Ovary (tissue), 9 donors: ENCODE results near the gene CDH22. TPM values are rescaled to one million over a fixed set of nuclear protein-coding genes. Genes with fewer than 3 reads are reported as not detected.

Source experiments
- DNase-seq, 5 donors: peaks; one replicate each; pipeline ENCODE4 v3.0.0-alpha.2; 2019 to 2020
- H3K27ac ChIP-seq, 2 donors: fragments of 200-600 bp; one replicate each; pipeline versions ENCODE4 v1.5.1 to v1.8.0; 2019 to 2022
- H3K27me3 ChIP-seq: fragments of 200-600 bp; one replicate; pipeline ENCODE4 v1.8.0; 2022
- H3K36me3 ChIP-seq: fragments of 200-600 bp; sonication (generic); one replicate; pipeline ENCODE4 v1.5.1; 2019
- H3K4me1 ChIP-seq: one replicate; pipeline ENCODE4 v1.8.1; 2013; ENCODE audit warnings: mild to moderate bottlenecking, moderate library complexity; ENCODE audit not compliant: insufficient read depth
- H3K4me3 ChIP-seq: fragments of 200-600 bp; sonication (generic); one replicate; pipeline ENCODE4 v1.5.1; 2017
- H3K9me3 ChIP-seq, 2 donors: fragments of 200-600 bp in 1 of 2; sonication (generic) in 1 of 2; one replicate each; pipeline versions ENCODE4 v1.5.1 to v1.8.1; 2013 to 2019; ENCODE audit warnings: mild to moderate bottlenecking in 1 of 2, moderate library complexity in 1 of 2
- CTCF ChIP-seq, 3 donors: fragments of 450-650 bp in 2 of 3; fragments of 200-600 bp in 1 of 3; IDR thresholded peaks; one replicate each; pipeline versions ENCODE4 v1.5.1 to v1.8.0; 2016 to 2022; ENCODE audit warnings: antibody characterized with exemption in 3 of 3, mild to moderate bottlenecking in 1 of 3
- EP300 ChIP-seq: sonication (generic); formaldehyde crosslinking; IDR thresholded peaks from one replicate; pipeline ENCODE4 v1.6.1; 2017; ENCODE audit warnings: antibody characterized with exemption
- POLR2A ChIP-seq: fragments of 450-650 bp; IDR thresholded peaks from one replicate; pipeline ENCODE4 v1.6.1; 2017; ENCODE audit warnings: antibody characterized with exemption, mild to moderate bottlenecking, moderate library complexity
- WGBS, 3 donors: extraction: QIAGEN DNeasy Blood & Tissue Kit in 1 of 3; methylation state at CpG; one replicate each; pipeline versions ENCODE4 v1.1.5 to v1.1.7; 2013 to 2017; 5-methylcytosine and 5-hydroxymethylcytosine counted together
- intact Hi-C, 4 donors: fragments of 100-400 bp; cut with DNase I; formaldehyde crosslinking; loops; one replicate each; pipeline versions ENCODE4 v1.11.0 to v1.15.1; 2022 to 2023
- polyA plus RNA-seq, 2 donors: library from polyadenylated mRNA; stranded (reverse); fragments of 200-250 nt in 1 of 2; fragments of 350-450 nt in 1 of 2; fragmentation: Illumina TruSeq in 1 of 2; extraction: RNeasy Lipid Tissue Mini Kit (QIAGEN cat#74804) in 1 of 2; gene quantifications; one replicate each; pipeline ENCODE4 v1.2.3, GENCODE V29; 2013 to 2014
- total RNA-seq, 7 donors: library from RNA; depleted of rRNA in 2 of 7; stranded (reverse); fragments of >200 nt in 2 of 7; fragmentation: NEBNext Ultra II Directional in 3 of 7; extraction: Animal tissue kit (Norgen Biotek cat#: 25700) in 3 of 7; gene quantifications; one replicate each; pipeline versions ENCODE4 v1.1.0 to v1.2.4, GENCODE V29; 2016 to 2023
- donor health status: DM: no; HTN: no; CAD: no; lungs with moderate emphysema.
- donor health status: DM: no; HTN: no; CAD: no.
- donor health status: Bipolar disorder and iron deficiency.
- donor health status: DM: yes; HTN: yes; CAD: no.
- donor health status: DM: no; HTN: no; CAD: no.
- donor health status: DM: yes; HTN: yes; CAD: no.

CDH22 gene
- total and polyA plus RNA-seq, 9 donors, result 0.10 to 1.5 (median 0.36) TPM

DNA sequence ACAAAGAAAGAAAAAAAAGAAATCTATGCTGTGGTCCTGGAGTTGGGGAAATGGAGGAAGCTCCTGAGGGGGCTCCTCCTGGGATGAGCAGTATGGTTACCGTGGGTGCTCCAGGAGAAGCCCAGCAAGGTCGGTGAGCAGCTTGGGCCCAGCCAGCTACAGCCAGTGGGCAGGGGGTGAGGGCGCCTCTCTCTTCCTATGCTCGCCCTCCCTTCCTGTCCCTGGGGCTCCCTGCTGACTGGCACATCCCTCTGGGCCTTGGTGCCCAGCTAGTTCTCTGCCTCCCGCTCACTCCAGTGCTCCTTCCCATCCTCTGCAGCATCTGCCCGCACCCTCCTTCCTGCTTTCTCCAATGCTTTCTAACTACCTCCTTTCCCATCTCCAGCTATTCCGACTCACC, 173.6 kb downstream of the CDH22 start:
- TF ChIP-seq EP300 (no peak), CTCF (IDR thresholded peaks at IDR 0.05) (no peak), POLR2A (no peak)
- intact Hi-C loops, result loop anchor here in 3 of 4 donors (5.0 to 10.0 kb wide), 3 partner anchors 170 to 213 kb away; partner anchors contain the start of gene CDH22 (in 2 of the 3)
- H3K27ac ChIP-seq, result no peak overlapping the region
- H3K36me3 ChIP-seq, result no peaks in the 10 kb centered on the region
- DNase-seq, result no peak
- H3K9me3 ChIP-seq, result no peaks in the 10 kb centered on the region
- WGBS, 3 donors, result 78 to 82% (median 80%) methylated on average over 7 of the region's 7 CpGs
- no peak overlapping the region for H3K4me3 ChIP-seq
- H3K4me1 ChIP-seq, result peaks cover 5% of the 10 kb centered on the region
- no peaks in the 10 kb centered on the region for H3K27me3 ChIP-seq

GRCh38 chr20:46133886-46134654, 174.2 kb downstream of the CDH22 start:
- no peak for TF ChIP-seq POLR2A
- no peak for TF ChIP-seq EP300
- TF ChIP-seq CTCF (IDR thresholded peaks at IDR 0.05), result no peak
- WGBS, 3 donors, result 67 to 71% (median 70%) methylated on average over 11 of the region's 11 CpGs

GRCh38 chr20:46132705-46133120, 175.6 kb downstream of the CDH22 start:
- DNase-seq, result peak; percentile 69 to 88 (median 73)

More at GRCh38 chr20:46133886-46134654, 174.2 kb downstream of the CDH22 start:
- no peaks in the 10 kb centered on the region for H3K9me3 ChIP-seq
- intact Hi-C loops, result loop anchor here in 3 of 4 donors (5.0 to 10.0 kb wide), 3 partner anchors 171 to 213 kb away; partner anchors contain the start of gene CDH22 (in 2 of the 3)
- H3K4me1 ChIP-seq, result peaks cover 5% of the 10 kb centered on the region
- no peak overlapping the region for H3K27ac ChIP-seq
- H3K4me3 ChIP-seq, result no peak overlapping the region
- H3K27me3 ChIP-seq, result no peaks in the 10 kb centered on the region
- H3K36me3 ChIP-seq, result no peaks in the 10 kb centered on the region
- no peak for DNase-seq

GRCh38 chr20:46131396-46131795, 176.9 kb downstream of the CDH22 start:
- 12 to 21% (median 16%) methylated on average over 6 of the region's 6 CpGs for WGBS, 3 donors
- intact Hi-C loops, result loop anchor here in 3 of 4 donors (5.0 to 10.0 kb wide), 3 partner anchors 173 to 216 kb away; partner anchors contain the start of gene CDH22 (in 2 of the 3)
- Histone ChIP-seq H3K36me3 (no peaks in the 10 kb centered on the region), H3K4me3 (no peak overlapping the region), H3K9me3 (no peaks in the 10 kb centered on the region), H3K27ac (no peak overlapping the region), H3K4me1 (peaks cover 5% of the 10 kb centered on the region), H3K27me3 (no peaks in the 10 kb centered on the region)
- no peak for DNase-seq
- no peak for TF ChIP-seq POLR2A
- TF ChIP-seq EP300, result no peak
- TF ChIP-seq CTCF (IDR thresholded peaks at IDR 0.05), result no peak

More at GRCh38 chr20:46132705-46133120, 175.6 kb downstream of the CDH22 start:
- H3K27me3 ChIP-seq, result no peaks in the 10 kb centered on the region
- intact Hi-C loops, result loop anchor here in 3 of 4 donors (5.0 to 10.0 kb wide), 3 partner anchors 172 to 215 kb away; partner anchors contain the start of gene CDH22 (in 2 of the 3)
- 13 to 14% (median 13%) methylated on average over 17 of the region's 17 CpGs for WGBS, 3 donors
- no peak overlapping the region for H3K4me3 ChIP-seq
- H3K4me1 ChIP-seq, result peaks cover 5% of the 10 kb centered on the region
- no peaks in the 10 kb centered on the region for H3K9me3 ChIP-seq
- TF ChIP-seq POLR2A (no peak), CTCF (IDR thresholded peaks at IDR 0.05) (peak; percentile 57 to 81 (median 78))
- H3K27ac ChIP-seq, result no peak overlapping the region
- no peaks in the 10 kb centered on the region for H3K36me3 ChIP-seq
